Measurements from ENCODE around the gene COL16A1.

COL16A1 gene

GRCh38 chr1:31703431-31704270 lies at the start of gene COL16A1:
COL16A1 (minus strand) TSS chr1:31704017; CDS start chr1:31702193, 1,824 bp downstream.
- DNase-seq: peak in 11 of 14 donors; percentile 7 to 68 (median 55)

DNA sequence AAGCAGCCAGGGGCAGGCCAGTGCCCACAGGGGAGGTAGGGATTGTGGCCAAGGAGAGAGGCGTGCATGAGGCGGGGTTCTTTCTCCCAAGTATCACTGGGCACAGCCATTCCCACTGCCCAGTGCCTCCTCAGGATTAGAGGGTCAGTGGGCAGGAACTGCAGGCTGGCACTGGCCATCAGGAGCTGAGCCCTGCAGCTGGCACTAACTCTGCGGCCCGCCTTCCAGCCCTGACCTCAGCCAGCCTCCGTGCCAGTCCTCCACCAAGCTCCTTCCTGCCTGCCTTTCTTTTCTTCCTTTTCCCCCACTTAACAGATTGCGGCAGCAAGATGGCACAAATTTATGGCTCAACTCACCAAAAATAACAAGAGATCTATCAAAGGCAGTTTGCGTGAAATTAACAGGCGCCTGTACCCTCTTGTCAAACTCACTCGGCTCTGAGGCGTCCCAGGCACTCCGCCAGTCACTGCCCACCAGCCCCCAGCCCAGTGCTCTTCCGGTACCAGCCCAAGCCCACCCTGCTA lies 49.2 kb upstream of the COL16A1 start:
- DNase-seq: peak in 9 of 14 donors; percentile 4 to 51 (median 33)

DNA sequence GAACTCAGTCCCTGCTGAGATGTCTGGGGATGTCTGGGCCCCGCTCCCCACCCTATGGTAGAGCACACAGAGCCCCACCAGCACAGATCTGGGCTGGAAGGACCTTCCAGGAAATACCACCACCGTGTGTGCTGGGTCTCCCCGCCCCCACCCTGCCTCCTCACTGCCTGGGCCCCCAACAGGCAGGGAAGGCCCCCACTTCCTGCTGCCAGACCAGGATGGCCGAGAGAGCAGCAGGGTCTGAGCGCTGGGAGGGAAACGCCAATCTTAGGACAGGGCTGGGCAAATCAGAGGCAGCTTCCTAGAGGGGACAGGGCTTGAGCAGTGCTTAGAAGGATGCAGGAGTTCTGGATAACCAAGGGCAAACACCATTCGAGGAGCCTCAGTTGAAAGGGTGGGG lies 48.4 kb upstream of the COL16A1 start:
- no peak for DNase-seq

DNA sequence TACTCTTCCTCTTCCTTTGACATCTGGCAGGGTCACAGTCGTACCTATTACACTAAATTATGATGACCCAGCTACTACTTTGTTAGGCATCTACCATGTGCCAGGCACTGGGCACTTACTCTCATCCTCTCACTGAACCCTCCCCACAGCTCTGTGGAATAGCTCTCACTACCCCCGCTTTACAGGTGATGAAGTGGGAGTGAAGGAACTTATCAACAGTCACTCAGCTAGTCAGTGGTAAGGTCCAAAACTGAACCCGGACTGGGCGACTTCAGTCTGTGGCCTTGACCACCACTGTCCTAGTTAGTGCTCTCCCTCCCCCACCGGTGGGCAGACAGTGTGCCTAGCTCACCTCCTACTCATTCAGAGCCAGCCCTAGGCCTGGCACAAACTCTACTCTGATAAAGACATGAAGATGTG lies 48.0 kb upstream of the COL16A1 start:
- DNase-seq: no peak

DNA sequence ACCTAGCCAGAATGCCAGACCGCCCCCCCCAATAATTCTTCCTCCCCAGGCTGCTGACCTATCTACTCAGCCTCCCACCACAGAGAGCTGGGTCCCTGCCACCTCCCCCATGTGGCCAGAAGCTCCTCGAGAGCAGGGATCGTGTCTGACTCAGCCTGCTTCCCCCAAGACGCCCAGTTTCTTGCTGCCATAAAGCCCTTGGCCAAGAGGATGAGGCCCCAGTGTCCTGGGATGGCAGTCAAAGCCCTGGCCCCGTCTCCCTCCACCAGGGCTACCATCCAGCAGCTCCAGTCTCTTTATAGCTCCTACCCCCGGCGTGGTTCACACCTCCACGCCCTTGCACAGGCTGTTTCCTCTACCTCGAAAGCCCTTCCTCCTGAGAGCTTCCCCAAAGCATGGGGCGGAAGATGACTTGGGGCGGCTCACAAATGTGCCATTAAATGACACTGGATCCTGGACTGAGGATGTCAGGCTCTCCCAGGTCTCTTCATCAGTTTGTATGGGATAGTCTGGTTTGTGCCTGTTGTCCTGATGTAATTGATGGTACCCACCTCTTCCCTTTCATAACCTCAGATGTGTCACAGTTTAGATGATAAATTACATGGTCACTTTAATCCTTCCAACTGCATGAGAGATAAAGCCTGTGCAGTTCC lies 47.2 kb upstream of the COL16A1 start:
- peak in 1 of 14 donors; percentile 39 for DNase-seq

GRCh38 chr1:31749785-31750735 lies 46.2 kb upstream of the COL16A1 start:
- DNase-seq: no peak

- DNase-seq: no peak
These were observed 44.5 kb upstream of the COL16A1 start for GRCh38 chr1:31748365-31748764.

DNA sequence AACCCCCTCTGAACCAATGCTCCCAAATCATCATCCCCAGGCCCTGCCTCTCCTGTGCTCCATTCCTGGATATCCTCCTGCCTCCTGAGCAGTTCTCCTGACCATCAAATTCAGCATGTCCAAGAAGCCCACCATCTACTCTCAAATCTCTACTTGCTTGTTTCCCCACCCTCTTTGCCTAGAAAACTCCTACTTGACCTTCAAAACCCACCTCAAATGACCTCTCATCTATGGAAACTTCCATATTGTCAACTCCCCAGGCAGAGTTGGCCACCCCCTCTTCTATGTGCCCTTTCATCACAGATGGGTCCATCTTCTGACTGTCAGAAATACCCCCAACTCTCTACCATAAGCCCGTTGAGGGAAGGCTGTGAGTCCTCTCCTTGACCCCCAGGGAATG lies 43.5 kb upstream of the COL16A1 start:
- DNase-seq: no peak

- DNase-seq: peak in 1 of 14 donors; percentile 32
These were observed 42.9 kb upstream of the COL16A1 start for GRCh38 chr1:31746687-31747086.

GRCh38 chr1:31745946-31746670 lies 42.3 kb upstream of the COL16A1 start:
- peak in 1 of 14 donors; percentile 32 for DNase-seq

DNA sequence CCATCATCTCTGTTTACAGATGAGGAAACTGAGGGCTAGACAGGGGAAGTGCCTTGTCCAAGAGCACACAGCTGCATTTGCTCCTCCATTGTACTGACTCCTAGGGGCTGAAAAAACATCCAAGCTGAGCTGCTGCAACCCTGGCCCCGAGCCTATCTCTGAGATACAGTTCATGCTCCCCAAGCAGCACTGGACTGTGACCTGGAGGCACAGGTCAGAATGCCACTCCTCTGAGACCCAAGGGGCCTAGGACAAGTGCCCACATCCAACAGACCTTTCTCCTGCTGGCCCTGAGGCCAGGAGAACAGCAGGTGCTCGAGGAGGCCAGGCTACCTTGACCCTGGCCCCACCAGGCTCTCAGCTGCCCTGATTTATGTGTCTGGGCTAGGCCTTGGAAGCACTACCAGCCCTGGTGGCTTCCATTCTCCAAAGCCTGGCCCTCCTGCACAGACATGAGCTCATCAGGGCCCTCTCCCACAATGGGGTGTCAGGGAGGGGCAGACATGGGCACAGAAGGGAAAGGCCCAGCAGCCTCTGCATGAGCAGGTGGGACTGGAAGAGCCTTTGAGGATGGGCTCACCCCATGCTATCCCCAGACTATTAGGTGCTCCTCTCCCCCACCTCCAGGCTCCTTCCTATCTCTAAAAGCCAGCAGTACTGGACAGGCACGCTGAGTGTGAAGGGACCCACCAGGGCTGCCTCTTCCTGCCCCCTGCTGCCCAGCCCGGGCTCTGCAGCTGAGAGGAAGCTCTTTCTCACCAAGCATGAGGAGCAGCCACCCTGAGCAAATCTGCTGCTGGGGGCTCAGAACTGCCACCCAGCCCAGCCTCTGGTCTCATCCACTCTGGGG lies 41.5 kb upstream of the COL16A1 start:
- DNase-seq: peak in 11 of 14 donors; percentile 7 to 50 (median 25)

DNA sequence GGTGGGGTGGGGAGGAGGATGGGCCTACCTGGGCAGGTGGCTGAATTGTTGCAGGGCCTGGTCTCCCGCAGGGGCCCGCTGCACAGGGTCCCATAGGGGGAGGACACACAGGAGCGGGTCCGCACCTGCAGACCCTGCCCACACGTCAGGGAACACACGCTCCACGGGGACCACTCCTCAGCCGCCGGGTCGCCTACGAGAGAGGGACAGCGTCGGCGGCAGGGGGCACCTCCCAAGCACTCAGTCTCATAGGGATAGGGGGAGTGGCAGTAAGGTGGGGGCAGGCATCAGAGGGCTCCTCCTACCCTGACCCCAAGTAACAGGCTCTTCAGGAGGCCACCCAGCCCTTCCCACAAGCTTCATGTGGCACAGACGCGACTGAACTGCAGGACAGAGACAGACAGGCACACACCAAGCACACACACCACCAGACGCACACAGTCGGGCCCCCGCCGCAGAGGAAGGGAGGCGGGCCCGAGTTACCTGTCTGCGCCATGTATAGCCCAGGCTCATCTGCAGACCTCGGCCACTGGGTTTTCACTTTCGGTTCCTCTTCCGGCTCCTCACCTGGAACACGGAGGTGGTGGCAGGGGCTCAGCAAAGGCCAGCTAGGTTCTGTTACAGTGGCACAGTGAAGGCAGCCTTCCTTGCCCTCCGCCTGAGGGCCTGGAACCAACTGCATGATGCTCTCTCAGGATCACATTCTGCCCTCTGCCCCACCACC lies 40.5 kb upstream of the COL16A1 start:
- DNase-seq: no peak

GRCh38 chr1:31742462-31743212 lies 38.8 kb upstream of the COL16A1 start:
- DNase-seq: no peak

DNA sequence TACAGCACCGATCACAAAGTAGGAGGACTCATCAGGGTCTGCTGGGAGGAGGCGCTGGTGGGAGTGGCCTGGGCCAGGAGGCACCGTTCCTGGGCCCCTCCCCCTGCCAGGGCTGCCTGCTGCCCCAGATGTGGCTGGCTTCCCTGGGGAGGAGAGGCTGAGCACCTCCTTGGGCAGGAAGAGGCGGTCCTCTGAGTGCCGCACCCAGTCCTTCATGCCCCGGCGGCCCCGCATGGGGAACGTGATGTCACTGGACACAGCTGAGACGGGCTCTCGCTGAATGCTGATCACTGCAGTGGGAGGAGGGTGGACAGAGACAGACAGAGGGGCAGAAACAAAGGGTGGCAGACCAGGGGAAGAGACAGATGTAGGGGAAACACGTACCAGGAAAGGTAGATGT lies 35.5 kb upstream of the COL16A1 start:
- no peak for DNase-seq

- peak in 1 of 14 donors; percentile 57 for DNase-seq
These were observed 32.9 kb upstream of the COL16A1 start for GRCh38 chr1:31736675-31737074.

GRCh38 chr1:31735571-31735970 lies 31.8 kb upstream of the COL16A1 start:
- no peak for DNase-seq

DNA sequence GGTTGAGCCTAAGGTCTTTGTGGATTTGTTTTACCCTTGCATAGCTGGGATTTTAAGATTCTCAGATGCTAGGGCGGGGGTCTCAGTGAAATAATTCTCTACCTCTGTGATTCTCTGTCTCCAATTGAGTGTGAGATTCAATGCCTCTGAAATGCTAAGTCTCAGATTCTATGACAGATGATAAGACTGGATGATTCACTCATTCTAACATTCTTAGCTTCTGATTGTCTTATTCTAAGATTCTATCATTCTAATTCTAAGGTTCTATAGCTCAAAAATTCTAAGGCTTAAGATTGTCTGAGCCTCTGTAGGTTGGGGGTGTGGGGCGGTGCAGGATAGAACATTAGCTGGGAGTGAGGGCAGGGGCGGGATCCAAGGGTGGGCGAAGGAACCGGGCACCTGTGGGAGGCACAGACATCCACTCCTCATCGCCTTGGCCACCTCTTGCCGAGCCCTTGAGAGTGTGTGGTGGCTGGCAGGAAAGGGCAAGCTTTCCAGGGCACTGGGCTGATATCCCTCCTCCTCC lies 30.8 kb upstream of the COL16A1 start:
- no peak for DNase-seq

GRCh38 chr1:31733389-31734219 lies 29.8 kb upstream of the COL16A1 start:
- peak in 2 of 14 donors; percentile 12 to 18 for DNase-seq
